ENCODE results near the gene MEAK7. TPM values are rescaled to one million over a fixed set of nuclear protein-coding genes. Genes with fewer than 3 reads are reported as not detected.

MEAK7 gene
- polyA plus RNA-seq, 3 donors = 2.5 to 5.0 (median 4.7) TPM

DNA sequence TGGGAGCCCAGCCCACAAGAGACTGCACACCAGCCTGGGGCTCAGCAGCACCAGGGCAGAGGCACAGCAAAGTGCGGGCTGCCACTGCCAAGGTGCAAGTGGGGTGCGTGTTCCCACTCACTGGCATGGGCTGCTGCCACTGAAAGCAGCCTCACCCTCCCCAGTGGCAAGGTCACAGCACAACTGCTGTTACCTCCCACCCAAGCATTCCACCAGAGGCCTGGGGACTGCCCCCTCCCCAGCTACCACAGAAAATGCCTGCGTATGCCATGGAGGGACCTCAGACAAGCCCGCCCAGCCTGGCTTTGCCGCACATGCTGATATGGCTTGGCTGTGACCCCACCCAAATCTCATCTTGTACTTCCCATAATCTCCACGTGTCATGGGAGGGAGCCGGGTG lies 33.1 kb downstream of the MEAK7 start:
- no peak overlapping the region for H3K4me3 ChIP-seq (replicated peaks in 1 of 3; ENCODE audit: low read depth in 2 of 3, low read length in 3 of 3)
- intact Hi-C loops (cut with micrococcal nuclease) = no loop called here
- H3K4me2 ChIP-seq (replicated peaks; ENCODE audit: extremely low read depth, low read length, poor library complexity, severe bottlenecking) = no peak overlapping the region
- no peaks in the 10 kb centered on the region for H3K4me1 ChIP-seq (ENCODE audit: control insufficient read depth in 1 of 2, insufficient read depth in 2 of 2, low read length in 2 of 2)
- Mint-ChIP-seq H3K36me3 (peaks cover 12 to 14% of the 10 kb centered on the region in 2 donors), H3K27ac (no peak overlapping the region), H3K27me3 (ENCODE audit: low read depth in 3 of 3) (peaks cover 0 to 3% (median 2%) of the 10 kb centered on the region in 3 donors), H3K4me1 (no peaks in the 10 kb centered on the region), H3K9me3 (peaks cover 26 to 41% (median 32%) of the 10 kb centered on the region in 7 donors), H3K4me3 (no peak overlapping the region)
- no peak overlapping the region for H3K27ac ChIP-seq (ENCODE audit: low read depth in 1 of 2, low read length in 2 of 2)
- no peaks in the 10 kb centered on the region for H3K79me2 ChIP-seq (ENCODE audit: insufficient read depth, low read length)
- DNase-seq = no peak
- peaks cover 22 to 25% of the 10 kb centered on the region in 2 donors for H3K9me3 ChIP-seq (replicated peaks in 1 of 2; ENCODE audit: control insufficient read depth in 1 of 2, insufficient read depth in 1 of 2, low read length in 2 of 2)
- no peaks in the 10 kb centered on the region for H3K27me3 ChIP-seq (ENCODE audit: control insufficient read depth in 2 of 2, insufficient read depth in 2 of 2, low read length in 2 of 2)
- H4K20me1 ChIP-seq (ENCODE audit: insufficient read depth, low read length) = no peaks in the 10 kb centered on the region
- WGBS (ENCODE audit: insufficient coverage) = 90% methylated on average over 2 of the region's 7 CpGs
- H3K9ac ChIP-seq (ENCODE audit: insufficient read depth, low read length, poor library complexity, severe bottlenecking) = no peak overlapping the region
- TF ChIP-seq, protein P1, sequence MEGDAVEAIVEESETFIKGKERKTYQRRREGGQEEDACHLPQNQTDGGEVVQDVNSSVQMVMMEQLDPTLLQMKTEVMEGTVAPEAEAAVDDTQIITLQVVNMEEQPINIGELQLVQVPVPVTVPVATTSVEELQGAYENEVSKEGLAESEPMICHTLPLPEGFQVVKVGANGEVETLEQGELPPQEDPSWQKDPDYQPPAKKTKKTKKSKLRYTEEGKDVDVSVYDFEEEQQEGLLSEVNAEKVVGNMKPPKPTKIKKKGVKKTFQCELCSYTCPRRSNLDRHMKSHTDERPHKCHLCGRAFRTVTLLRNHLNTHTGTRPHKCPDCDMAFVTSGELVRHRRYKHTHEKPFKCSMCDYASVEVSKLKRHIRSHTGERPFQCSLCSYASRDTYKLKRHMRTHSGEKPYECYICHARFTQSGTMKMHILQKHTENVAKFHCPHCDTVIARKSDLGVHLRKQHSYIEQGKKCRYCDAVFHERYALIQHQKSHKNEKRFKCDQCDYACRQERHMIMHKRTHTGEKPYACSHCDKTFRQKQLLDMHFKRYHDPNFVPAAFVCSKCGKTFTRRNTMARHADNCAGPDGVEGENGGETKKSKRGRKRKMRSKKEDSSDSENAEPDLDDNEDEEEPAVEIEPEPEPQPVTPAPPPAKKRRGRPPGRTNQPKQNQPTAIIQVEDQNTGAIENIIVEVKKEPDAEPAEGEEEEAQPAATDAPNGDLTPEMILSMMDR (IDR thresholded peaks at IDR 0.05) = no peak
- H3K36me3 ChIP-seq (replicated peaks in 1 of 2; ENCODE audit: control insufficient read depth in 1 of 2, insufficient read depth in 2 of 2, low read length in 2 of 2) = peaks cover 0 to 7% of the 10 kb centered on the region in 2 donors
- no peak overlapping the region for H2AFZ ChIP-seq (ENCODE audit: insufficient read depth, low read depth, low read length, poor library complexity, severe bottlenecking)

DNA sequence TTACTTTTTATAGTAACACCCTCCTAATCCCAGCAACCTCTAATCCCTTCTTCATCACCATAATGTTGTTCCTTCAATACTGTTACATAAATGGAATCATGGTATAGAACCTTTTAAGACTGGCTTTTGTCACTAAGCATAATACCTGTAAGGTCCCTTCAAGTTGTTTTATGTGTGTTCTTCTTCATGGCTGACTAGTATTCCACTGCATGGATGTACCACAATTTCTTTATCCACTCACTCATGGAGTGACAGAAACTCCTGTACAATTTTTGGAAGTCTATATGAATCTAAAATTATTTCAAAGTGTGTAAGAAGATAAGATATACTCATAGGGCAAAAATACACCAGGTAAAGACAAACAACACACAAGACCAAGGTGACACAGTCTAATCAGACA lies 36.8 kb downstream of the MEAK7 start:
- H3K4me1 Mint-ChIP-seq = no peaks in the 10 kb centered on the region
- H3K27ac Mint-ChIP-seq = no peak overlapping the region
- no peaks in the 10 kb centered on the region for H3K4me1 ChIP-seq (ENCODE audit: control insufficient read depth in 1 of 2, insufficient read depth in 2 of 2, low read length in 2 of 2)
- peaks cover 0 to 7% of the 10 kb centered on the region in 2 donors for H3K36me3 ChIP-seq (replicated peaks in 1 of 2; ENCODE audit: control insufficient read depth in 1 of 2, insufficient read depth in 2 of 2, low read length in 2 of 2)
- no peaks in the 10 kb centered on the region for H3K27me3 ChIP-seq (ENCODE audit: control insufficient read depth in 2 of 2, insufficient read depth in 2 of 2, low read length in 2 of 2)
- H3K9me3 ChIP-seq (replicated peaks in 1 of 2; ENCODE audit: control insufficient read depth in 1 of 2, insufficient read depth in 1 of 2, low read length in 2 of 2) = peaks cover 22 to 26% of the 10 kb centered on the region in 2 donors
- intact Hi-C loops (cut with micrococcal nuclease) = no loop called here
- no peaks in the 10 kb centered on the region for H3K79me2 ChIP-seq (ENCODE audit: insufficient read depth, low read length)
- H3K27ac ChIP-seq (ENCODE audit: low read depth in 1 of 2, low read length in 2 of 2) = no peak overlapping the region
- no peak overlapping the region for H3K4me3 ChIP-seq (replicated peaks in 1 of 3; ENCODE audit: low read depth in 2 of 3, low read length in 3 of 3)
- H3K9me3 Mint-ChIP-seq = peaks cover 19 to 31% (median 29%) of the 10 kb centered on the region in 7 donors
- no peak overlapping the region for H3K9ac ChIP-seq (ENCODE audit: insufficient read depth, low read length, poor library complexity, severe bottlenecking)
- no peak overlapping the region for H3K4me3 Mint-ChIP-seq
- H3K36me3 Mint-ChIP-seq = peaks cover 12 to 16% of the 10 kb centered on the region in 2 donors
- TF ChIP-seq, protein P1 (IDR thresholded peaks at IDR 0.05) = no peak
- no peak for DNase-seq
- peaks cover 0 to under 1% (median 0%) of the 10 kb centered on the region in 3 donors for H3K27me3 Mint-ChIP-seq (ENCODE audit: low read depth in 3 of 3)
- no peaks in the 10 kb centered on the region for H4K20me1 ChIP-seq (ENCODE audit: insufficient read depth, low read length)
- no peak overlapping the region for H2AFZ ChIP-seq (ENCODE audit: insufficient read depth, low read depth, low read length, poor library complexity, severe bottlenecking)
- no peak overlapping the region for H3K4me2 ChIP-seq (replicated peaks; ENCODE audit: extremely low read depth, low read length, poor library complexity, severe bottlenecking)
